Activated CD4-positive, alpha-beta T cell treated with anti-CD3 and anti-CD28 coated beads, Interleukin-2, amount 50 U/mL, for 16 hours (primary cell): ENCODE results near the gene MARK2.
"Not testable (repeated sequence)": the region's sequence is repeated elsewhere in the genome, so short reads cannot be mapped to it uniquely, and the experiment has no call there.

Source experiments
- DNase-seq: peaks from one replicate; pipeline ENCODE4 v3.0.0-alpha.2; 2020

Gene MARK2

DNA sequence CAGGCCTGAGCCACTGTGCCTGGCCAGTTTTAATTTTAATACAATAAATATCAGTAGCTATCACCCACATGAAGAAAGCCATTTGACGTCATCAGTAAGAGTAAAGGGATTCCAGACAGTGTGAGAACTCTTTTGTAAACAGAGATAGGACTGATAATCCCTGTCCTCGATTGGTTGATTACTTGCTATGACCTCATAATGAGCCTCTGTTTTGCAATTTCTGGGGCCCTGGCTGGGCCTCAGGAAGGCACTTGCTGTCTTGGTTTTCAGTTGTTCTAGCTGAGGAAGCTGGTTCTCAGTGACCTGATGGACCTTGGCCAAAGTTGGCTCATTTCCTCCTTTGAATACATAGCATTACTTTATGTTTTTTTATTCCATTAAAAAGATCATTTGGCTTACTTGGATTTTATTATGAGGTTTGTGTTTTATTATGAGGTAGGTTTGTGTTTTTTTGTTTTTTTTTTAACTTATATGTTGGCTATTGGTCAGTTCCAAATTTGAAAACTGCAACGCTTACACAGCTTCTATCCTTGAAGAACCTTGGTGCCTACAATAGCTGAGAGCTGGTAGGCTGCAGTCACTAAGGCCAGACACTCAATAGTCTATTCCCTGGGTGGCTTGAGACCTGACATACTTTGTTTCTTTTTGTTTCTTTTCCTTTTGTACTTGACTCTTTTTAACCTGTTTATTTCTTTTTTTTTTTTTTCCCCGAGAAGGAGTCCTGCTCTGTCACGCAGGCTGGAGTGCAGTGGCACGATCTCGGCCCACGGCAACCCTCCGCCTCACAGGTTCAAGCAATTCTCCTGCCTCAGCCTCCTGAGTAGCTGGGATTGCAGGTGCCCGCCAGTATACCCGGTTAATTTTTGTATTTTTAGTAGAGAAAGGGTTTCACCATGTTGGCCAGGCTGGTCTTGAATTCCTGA, 20.0 kb downstream of the MARK2 start:
- no peak for DNase-seq

DNA sequence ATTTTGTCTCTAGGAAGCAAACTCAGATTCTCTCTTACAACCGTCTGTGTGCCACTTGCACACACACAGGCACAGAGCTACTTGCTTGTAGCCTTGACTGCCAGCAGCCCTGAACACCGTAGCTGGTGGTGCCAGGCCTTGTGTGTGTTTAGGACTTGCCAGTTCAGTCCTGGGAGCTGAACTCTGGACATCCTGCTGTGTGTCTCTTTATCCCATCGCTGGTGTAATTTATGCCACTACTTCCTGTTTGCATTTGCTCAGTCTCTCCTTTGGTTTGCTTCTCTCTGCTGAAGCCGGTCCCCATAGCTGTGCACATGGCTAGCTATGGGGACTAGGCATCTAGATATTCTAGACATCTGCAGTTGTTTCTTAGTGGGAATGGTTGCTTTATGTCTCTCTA, 24.0 kb downstream of the MARK2 start:
- DNase-seq, result no peak

DNA sequence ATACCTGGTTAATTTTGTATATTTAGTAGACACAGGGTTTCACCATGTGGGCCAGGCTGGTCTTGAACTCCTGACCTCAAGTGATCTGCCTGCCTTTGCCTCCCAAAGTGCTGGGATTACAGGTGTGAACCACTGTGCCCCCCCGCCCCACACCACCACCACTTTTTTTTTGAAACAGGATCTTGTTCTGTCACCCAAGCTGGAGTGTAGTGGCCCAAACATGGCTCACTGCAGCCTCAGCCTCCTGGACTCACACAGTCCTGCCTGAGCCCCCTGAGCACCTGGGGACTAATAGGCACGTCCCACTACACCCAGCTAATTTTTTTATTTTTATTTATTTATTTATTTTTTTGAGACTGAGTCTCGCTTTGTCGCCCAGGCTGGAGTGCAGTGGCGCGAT, 24.7 kb downstream of the MARK2 start:
- not testable (repeated sequence) for DNase-seq

DNA sequence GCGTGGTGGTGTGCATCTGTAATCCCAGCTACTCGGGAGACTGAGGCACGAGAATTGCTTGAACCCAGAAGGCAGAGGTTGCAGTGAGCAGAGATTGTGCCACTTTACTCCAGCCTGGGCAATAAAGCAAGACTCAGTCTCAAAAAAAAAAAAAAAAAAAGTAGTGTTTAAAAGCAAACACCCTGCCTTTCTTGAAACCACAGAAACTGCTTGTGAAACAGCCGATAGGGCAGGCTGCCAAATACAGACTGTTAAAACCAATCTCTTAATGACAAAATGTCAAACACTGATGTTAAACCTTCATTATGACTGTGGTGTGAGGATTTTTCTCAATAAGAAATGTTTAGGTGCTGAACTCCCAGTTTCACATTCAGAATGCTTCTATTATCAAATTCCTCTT, 27.3 kb downstream of the MARK2 start:
- peak; percentile 92 for DNase-seq

DNA sequence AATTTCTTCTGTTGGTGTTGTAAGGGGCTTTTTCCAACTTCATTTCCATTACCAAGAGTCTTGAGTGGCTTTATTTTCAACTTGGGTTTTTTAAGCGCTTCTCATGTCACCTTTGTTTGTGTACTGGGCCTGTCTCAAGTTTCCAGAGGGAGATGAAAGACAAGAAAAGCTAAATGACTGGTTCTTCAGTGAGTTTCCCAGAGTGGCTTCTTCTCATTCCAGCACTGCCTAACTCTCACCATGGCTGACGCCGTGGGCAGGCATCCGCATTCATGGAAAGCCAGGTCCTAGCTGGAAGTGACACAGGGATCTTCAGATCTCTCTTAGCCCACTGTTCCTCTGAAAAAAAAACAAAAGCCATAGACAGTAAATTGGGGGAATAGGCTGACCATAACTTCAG, 28.6 kb downstream of the MARK2 start:
- no peak for DNase-seq

DNA sequence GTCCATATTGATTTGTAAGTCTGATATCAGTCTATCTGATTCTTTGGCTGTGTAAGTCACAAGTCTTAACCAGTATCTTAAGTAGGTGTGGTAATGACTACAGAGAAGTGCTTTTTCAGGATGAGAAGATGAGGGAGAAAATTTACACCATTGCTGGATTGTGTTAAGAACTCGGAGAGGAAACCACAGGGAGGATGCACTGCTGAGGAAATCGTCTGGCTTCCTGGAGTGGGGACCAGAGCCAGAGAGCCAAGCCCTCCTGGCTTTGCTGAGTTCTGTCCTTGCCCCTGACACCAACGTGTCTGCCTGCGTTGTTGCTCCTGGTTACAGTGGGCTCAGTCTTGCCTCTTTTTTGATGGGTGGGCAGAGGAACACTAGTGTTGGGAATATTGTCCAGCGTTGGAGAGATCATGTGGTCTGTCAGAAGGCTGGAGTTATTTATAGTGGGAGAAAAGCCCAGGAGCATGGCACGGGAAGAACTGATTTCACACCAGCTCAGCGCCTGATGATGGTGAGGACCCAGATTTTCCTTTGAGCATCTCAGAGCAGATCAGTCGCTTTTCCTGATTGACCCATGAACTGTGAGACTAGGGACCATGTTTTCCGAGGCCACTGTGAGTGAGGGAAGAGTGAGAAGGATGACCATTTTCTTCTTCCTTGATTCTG, 29.6 kb downstream of the MARK2 start:
- no peak for DNase-seq

DNA sequence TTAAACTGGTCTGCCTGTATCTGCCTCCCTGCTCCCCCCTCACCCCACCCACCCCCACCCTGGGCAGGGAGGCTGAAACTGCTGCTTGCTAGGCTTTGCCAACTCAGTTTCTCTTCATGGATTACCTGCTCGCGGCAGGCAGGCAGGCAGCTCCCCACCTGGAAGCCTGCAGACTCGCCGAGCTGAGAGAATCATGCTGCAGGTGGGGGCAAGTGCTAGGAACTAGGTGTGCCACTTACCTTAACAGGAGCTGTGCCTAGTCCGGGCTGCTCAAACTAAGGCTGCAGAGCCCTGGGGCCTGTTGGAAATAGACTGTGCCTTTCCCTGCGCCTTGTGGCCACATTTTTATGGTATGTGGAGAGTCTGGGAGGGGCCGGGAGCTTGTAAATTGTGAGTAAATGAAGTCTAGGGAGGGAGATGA, 30.3 kb downstream of the MARK2 start:
- DNase-seq, result no peak

DNA sequence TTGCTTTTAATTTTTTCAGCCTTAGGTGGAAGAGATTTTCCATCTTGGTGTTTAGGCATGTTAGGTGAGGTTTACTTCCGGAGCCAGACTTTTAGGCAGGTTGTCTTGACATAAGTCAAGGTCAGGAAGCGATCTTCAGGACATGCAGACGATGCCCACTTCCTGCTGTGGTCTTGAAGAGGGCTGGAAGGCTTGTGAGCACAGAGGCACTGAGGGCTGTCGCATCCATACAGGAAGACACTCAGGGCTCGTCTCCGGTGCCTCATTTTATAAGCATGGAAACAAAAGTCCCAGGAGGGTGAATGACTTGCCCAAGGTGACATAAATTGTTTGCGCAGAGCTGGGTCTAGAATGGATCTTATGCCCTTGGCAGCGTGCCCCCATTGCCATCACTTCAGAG, 30.8 kb downstream of the MARK2 start:
- DNase-seq, result peak; percentile 63

DNA sequence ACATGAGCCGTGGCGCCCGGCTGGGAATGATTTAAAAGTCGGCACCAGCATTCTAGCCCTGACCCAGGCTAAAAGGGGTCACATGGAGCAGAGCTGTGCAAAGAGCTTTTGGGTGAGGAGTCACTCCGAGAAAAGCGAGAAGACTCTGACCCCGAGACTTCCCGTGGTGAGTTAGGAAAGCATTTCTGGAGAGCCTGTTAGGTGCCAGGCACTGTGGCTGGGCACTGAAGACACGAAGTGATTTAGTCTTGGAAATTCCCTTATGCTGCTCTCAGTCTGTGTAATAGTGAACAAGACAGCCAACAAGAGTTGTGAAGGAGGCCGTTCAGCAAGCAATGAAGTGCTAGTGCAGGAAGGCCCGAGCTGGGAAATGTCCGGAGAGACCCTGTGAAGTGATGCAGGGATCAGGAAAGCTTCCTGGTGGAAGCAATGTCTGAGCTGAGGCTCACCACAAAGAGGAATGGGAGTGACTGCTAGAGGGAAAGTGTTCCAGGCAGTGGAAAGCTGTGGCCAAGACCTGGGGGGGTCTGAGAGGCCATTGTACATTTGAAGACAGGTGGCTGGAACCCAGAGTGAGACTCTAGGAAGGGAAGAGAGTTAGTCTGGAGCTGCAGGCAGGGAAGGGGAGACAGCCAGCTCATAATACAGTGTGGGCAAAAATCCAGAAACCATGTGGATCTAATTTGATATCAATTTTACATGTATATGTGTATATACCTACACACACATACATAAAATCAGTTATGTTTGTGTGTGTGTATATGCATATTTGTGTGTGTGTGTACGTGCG, 31.6 kb downstream of the MARK2 start:
- peak; percentile 49 for DNase-seq

DNA sequence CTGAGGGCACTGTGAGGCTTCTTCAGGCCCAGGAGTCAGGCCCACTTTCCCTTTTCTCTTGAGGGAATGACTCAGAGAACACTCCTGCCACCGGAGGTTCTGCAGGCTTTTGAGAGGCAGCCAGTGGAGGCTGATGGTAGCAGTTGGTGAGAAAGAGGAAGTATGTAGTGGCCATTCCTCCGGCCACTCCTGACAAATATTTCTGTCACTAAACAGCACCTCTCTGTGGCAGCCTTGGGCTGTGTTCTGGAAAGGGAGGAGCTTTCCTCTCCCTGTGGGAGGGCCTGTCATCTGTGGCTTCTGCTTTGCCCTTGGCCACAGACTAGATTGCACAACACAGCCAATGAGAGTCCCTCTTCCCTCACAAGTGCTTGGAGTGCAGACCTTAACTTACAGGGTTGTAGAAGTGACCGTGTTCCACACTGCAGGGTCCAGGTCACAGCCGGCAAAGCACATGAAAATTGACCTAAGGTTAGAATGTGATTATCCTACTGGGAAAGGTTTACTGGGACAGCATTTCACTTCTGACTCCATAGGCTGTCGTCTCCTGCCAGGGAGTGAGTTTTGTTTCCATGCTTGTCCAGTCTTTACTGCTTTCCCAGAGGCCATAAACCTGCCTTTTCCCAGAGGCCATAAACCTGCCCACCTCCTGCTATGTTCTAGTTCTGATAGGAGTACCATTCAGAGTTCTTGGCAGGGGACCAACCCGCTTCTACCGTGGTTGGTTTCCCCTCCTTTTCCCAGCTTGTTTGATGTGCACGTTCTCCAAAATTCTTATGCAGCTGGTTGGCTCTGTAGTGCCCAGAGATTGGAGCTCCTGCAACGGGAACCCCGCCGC, 33.3 kb downstream of the MARK2 start:
- peak; percentile 70 for DNase-seq

DNA sequence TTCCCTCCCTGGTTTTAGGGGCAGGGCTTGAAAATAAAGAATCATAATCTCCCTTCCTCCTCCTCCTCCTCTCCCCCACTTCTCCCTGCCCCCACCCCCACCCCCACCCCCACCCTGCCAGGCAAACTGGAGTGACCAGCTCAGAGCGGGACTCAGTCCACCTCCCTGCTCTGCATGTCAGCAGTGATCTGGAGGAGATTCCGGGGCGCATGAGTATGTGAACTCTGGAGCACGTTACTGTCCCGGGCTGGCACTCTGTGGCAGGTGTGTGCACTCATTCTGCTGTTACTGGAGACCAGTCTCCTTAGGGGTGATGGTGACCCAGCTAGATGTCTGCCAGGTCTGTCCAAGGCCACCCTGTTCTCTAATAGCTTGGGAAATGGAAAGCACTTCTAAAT, 33.9 kb downstream of the MARK2 start:
- no peak for DNase-seq

DNA sequence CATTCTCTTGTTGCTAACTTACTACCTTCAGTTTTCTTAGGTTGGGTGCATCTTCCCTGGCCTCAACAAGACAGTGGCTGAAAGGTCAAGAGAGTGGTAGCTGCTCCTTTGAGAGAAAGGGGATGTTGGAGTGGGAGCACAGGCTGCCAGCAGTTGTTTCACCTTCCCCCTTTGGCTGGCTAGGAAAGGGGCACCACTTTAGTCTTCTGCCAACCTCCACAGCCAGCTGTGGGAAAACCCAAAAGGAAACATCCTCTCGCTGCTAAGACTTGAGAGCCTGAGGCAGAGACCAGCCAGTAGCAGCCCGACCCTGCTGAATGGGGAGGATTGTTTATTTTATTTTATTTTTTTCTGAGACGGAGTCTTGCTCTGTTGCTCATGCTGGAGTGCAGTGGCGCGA, 34.4 kb downstream of the MARK2 start:
- DNase-seq, result no peak

DNA sequence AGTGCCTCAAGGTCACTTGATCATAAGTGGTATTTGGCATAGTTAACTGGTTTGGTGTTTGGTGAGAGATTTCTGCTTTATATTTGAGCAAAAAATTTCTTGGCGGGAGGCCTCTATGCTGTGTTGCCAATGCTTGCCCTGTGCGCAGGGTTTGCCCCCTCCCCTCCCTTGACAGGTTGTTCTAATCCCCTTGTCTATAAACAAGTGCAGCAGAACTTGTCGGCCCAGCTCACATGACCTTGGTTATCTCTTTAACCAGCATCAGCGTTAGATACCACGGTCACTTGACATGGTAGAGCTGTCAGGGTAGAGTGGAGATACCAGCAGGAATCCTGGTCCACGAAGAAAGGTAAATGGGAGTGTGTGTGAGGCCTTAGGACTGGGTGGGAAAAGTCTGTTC, 35.6 kb downstream of the MARK2 start:
- DNase-seq, result no peak

DNA sequence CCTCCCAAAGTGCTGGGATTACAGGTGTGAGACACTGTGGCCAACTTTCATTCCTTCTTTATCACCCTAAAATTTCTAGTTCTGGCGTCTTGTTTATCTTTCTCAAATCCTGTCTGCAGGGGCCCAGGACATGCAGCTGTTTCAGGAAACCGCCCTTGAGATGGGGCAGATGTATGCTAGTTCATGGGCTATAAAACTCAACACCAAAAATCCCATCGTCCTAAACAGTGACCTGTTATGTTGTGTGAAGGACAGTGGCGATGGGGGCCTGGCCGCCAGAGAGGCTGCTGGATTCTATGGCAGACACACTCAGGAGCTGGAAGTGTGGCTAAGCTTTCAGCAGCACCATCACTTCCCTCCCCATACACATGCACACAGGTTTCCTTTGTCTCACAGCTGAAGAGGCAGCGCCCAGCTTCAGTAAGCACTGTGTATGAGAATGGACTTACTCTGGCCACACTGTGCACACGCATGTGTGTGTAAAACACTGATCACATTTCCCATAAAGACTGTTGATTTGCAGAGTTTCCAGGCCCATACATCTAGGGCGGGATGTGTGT, 36.7 kb downstream of the MARK2 start:
- DNase-seq, result no peak

DNA sequence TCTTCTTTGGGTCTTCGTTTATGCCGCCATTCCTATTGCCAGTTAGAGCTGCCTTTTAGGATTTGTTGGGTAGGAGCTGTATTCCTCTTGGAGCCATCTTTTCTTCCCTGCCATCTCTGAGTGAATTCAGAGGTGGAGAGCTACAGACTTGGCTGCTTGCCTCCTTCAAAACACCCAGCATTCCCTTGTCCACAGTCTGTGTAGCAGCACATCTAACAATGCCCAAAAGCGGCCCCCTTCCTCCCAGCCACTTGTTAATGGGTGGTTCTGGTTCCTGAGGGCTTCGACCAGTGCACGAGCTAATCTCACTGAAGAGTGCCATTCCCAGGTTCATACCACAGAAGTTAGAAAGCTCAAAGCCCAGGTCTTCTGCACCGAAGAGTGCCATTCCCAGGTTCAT, 37.7 kb downstream of the MARK2 start:
- no peak for DNase-seq

DNA sequence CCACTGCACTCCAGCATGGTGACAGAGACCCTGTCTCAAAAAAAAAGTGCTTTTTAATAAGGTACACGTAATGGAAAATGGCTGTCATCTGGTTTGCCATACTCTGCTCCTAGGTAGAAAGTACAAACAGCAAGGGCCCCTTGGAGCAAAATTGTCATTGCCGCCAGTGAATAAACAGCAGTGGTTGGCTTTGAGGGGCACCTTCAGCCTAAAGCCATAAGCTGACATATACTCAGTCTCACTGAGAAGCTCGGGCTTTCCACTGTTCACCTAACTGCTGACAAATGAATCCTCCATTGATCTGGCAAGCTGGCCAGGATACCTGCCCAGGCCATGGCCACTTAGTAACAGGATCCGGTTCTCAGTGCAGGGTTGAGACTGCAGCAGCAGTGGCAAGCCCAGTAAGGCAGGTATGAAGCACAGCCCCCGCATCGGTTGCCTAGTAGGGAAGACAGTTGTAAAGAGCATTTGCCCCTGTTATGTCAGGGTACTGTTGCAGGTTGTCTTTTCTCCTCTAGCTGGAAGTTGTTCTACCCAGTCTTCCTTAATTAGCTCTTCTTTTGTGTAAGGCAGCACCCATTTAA, 38.8 kb downstream of the MARK2 start:
- DNase-seq, result no peak

DNA sequence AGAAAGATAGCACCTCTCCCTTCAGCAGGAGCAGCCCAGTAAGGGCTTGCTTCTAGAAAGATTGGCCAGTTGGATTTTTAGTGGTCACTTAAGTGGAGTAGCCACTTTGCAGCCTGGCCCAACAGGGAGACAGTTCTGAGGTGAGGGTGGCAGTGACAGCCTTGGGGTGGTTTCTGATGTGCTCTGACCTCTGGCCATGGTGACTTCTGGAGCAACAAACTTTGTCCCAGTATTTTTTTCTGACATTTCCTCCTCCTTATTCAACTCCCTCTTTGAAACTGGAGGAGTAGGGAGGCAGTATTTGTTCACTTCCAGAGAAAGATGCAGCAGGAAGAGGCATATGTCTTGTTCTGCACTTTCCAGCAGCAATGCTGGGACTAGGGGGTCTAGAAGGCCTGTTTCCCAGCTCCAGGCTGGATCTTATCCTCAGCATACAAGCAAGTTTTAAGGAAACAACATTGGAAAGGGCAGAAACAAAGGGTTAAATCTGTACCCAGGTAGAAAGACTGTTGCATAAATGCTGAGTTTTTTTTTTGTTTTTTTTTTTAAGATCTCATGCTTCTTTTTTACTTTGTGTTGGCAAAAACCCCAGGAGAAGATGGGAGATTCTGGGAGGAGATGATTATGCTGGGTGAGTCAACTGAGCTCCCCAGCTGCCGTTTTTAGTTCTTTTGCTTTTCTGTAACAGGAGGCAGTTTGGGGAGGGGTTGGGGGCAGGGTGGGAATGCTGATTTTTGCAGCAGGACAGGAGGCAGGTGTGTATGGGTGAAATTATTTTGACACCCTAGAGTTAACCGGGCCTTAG, 40.9 kb downstream of the MARK2 start:
- no peak for DNase-seq

DNA sequence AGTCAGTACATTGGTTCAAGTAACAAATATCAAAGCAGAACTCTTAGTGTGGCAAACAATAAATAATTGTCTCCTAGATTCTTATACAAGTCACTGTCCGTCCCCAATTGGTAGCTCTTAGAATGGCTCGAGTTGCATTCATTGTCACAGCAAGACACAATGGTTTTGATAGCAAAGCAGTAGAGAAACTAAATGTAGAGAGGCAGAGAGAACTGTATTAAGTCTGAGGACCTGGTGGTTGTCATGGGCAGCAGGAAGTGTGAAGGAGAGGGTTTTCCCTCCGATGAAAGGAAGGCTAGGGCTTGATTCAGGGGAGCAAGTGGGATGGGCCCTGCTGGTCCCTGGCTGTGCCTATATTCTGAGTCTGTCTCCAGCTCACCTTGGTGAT, 41.5 kb downstream of the MARK2 start:
- DNase-seq, result no peak

DNA sequence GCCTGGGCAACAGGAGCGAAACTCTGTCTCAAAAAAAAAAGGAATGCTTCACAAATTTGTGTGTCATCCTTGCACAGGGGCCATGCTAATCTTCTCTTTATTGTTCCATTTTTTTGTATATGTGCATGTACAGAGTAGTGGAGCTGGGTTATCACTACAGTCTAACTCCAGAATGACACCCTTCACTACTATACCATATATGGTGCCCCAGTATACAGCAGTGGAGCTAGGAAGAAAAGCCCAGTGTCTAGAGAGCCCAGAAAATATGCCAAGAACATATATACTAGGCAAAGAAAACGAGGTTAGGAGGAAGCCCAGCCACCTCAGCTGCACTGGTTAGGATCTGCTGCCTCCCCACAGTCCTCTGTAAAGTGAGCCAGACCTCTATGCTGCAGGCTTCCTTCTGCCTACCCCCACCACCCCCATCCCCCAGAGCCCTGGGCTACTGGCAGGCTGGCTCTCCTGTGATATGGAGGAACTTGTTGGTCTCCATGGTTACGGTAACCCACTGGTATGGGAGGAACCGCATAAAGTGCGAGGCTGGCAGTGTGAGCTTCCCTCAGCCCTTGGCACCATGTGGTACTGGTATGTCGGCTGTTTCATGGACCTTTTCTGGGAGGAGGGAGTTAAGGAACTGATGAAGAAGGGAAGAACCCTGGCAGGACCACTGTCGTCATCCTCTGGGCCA, 43.8 kb downstream of the MARK2 start:
- no peak for DNase-seq

DNA sequence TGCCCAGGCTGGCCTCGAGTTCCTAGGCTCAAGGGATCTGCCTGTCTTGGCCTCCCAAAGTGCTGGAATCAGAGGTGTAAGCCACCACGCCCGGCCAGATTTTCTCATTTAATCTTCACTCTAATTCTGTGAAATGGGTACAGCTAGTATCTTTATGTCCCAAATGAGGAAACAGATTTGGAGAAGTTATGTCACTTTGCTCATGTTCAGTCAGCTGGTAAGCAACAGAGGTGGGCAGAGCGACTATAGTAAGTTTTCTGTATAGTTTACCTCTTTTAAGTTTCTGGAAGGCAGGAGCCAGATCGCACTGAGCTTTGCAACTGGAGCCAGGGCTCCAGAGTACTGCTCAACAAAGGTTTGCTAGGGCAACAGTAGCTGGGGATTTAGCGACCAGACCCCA, 44.9 kb downstream of the MARK2 start:
- DNase-seq, result no peak
